GM18526 (cell line): ENCODE measurements around the gene CTDP1.

Experiments
- POLR2A ChIP-seq: IDR thresholded peaks from 3 replicates; pipeline ENCODE4 v1.6.1; 2011; ENCODE audit not compliant: insufficient read length; ENCODE audit errors: extremely low read depth

CTDP1 gene

DNA sequence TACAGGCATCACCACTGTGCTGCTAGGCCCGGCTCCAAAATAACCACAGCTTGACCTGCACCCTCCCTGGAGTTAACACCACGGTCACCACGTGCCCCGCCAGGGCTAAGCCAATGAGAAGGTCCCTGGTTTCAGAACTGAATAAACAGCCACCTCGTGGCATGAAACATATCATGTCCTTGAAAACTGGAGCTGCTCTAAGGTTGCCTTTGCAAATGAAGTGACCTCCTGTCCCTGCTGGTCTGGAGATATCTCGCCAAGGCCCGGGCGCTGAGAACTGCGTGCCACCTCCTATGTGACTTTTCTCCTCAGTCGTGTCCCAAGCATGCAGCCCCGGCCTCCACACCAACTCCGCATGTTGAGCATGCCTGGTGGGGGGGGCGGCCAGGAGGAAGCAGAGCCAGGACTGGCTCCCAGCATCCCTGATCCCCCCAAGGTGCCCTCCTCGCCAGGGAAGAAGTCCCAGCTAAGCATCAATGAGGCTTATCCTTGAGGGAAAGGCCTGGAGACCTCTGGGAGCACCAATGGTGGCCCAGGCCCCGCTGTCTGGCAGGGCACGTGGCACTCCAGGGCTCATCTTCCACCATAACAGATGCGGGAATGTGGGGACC is 101.8 kb downstream of the CTDP1 start:
- TF ChIP-seq POLR2A = no peak

DNA sequence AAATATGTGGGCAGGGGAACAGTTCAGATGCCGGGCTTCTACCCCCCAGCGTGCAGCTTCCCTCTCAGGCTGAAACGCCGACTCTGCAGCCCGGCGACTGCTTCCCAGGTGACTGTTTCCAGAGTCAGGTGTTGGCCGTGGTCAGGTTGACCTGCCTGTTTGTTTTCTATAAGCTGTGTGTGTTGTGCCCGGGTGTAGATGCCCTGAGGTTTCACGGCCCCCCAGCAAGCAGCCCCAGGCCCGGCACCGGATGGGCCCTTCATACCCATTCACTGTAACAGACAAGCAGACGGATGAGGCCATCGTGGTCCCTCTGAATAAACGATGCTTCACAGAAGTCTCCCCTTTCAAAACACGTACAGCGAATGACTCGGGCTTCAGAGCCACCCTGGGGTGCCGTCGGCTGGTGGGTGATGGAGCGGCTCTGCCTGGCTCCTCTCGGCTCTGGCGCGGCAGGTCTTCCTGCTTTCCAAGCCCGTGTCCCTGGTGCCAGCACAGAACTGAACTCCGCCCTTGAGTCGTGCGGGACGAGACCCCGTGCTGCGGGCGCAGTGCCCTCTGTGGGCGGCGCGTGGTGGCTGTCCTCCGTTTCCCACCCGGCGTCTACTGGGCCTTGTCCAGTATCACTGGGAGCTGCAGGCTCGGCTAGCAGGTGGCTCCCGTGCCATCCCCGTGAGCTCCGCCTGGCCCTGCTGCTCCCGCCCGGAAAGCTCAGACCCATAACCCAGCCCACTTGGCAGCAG is 103.1 kb downstream of the CTDP1 start:
- no peak for TF ChIP-seq POLR2A

DNA sequence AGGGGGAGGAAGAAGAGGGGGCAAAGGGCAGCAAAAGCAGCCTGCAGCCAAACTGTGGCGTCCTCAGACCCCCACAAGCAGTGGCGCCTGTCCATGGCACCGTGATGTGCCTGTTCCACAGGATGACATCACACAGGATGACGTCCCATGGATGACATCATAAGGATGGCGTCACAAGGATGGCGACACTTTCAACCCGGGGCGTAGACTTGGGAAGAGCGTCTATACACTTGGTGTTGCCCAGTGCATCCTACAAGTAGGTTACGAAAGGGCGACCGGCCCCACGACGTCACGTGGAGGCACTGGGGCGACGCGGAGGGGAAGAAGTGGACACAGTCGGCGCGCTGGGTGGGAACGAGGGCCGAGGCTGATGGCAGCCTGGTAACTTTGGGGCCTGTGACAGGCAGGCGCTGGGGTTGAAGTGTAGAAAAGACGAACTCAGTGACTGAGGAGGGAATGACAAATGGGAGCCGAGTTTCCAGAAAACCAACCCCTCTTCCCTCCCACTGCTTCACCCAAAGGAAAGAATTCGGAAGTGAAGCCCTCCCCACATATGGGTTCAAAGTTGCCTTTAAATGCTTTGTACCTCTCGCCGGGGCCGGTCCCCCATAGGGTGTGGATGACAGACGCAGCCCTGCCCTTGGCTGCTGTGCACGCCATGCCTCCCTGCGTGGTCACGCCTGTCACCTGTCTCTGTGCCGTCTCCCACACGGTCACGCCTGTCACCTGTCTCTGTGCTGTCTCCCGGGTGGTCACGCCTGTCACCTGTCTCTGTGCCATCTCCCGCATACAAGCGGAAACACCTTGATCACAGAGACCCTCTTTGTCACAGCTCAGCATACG is 104.7 kb downstream of the CTDP1 start:
- TF ChIP-seq POLR2A = no peak

DNA sequence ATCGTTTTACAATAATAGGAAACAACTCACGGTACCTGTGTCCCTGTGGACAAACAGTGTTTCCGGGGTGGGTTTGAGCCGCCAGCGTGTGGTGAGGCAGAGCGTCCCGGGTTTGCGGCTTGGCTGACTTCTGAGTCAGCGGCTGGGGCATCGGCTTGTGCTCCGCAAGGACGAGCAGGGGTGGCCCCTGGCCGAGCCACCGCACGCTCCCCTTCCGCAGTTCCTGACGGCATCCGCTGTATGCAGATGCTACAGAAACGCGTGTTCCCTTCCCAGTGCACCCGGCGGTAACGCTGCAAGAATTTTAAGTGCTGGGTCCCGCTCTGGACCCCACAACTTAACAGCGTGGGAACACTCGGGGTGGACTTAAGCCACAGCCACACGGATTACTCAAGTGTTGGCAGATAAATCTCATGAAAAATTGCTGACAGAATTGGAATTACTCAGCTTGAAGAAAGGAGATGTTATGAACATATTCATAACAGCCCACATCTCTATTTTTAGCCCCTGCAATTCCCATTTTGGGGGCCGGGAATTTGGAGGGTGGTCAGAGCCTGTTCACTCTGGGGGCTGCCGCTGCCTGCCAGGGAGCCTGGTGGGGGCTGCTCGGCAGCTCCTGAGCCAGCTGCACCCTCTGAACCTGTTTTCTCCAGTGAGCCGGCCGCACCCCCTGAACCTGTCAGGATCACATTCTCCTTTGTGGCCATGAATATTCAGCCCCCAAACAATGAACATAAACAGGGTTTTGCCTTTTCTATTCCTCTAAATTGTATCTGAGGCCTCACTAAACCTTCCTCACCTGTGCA is 105.6 kb downstream of the CTDP1 start:
- TF ChIP-seq POLR2A = no peak

DNA sequence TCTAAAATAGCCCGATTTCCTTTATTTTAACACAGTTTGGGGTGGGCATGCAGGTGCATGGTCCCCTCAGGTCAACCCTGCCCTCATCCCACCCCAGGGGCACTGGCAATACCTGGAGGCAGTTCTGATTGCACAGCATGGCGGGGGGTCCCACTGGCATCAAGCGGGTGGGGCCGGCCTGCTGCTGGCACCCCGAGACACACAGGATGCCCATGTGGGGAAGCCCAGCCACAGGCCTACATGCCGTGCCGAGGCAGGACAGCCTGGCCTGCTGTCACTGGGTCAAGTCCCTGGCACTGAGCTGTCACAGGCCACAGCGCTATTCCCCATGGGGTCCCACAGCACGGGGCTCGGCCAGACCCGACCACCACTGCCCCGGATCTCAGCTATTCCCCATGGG is 106.2 kb downstream of the CTDP1 start:
- TF ChIP-seq POLR2A = no peak

GRCh38 chr18:79786304-79786703 is 106.7 kb downstream of the CTDP1 start:
- no peak for TF ChIP-seq POLR2A

GRCh38 chr18:79786786-79787526 is 107.4 kb downstream of the CTDP1 start:
- no peak for TF ChIP-seq POLR2A

GRCh38 chr18:79787527-79787864 is 107.9 kb downstream of the CTDP1 start:
- no peak for TF ChIP-seq POLR2A

GRCh38 chr18:79787865-79788733 is 108.5 kb downstream of the CTDP1 start:
- TF ChIP-seq POLR2A = no peak

DNA sequence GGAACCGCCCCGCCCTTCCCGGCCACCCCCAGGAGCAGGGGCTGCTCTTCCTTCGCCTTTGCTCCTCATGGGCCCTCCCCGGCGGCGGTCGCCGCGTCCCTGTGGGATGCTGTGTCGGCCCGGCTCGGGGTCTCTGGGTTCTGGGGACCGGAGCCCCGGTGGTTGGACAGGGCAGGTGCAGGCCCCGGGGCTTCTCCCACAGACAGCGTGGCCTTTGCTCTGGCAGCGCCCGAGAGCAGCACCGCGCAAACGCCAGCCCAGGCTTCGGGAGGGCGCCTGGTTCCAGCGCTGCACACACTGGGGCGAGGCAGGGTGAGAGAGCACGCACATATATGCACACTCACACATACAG is 109.1 kb downstream of the CTDP1 start:
- TF ChIP-seq POLR2A = no peak

DNA sequence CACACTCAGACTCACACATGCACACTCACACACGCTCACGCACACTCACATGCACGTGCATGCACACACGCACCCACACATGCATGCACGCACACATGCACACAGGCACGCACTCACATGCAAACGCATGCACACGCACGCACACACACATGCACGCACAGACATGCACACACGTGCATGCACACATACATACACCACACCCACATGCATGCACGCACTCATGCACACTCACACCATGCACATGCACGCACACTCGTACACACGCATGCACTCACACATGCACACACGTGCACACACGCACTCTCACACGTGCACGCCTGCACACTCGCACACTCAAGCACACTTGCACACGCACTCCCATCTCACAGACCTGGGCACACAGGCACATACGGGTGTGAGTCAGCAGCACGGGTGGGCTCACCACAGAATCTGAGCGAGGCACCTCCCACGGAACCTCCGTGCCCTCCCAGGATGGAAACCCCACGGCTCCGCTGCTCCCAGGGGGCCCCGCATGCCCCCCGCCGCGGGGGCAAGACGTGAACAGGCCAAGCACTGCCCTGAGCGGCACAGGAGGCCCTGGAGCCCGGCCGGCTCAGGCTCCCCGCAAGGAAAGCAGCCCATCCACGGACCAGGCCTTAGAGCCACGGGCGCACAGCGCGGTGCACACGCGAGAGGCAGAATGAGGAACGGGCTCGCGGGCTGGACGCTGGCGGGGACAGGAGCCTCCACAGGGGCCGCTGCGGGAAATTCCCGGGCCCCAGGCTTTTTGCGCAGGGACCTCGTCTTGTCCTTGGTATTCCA is 109.7 kb downstream of the CTDP1 start:
- no peak for TF ChIP-seq POLR2A

- TF ChIP-seq POLR2A = no peak
These were observed 110.6 kb downstream of the CTDP1 start for GRCh38 chr18:79789901-79790890.
